ENCODE measurements around the gene MSRB1. TPM values are rescaled to one million over a fixed set of nuclear protein-coding genes. Genes with fewer than 3 reads are reported as not detected.

The MSRB1 gene
- total RNA-seq, 4 donors from 2014 or later, result 17.3 to 46.6 (median 38.3) TPM

- no peak for DNase-seq
- no peak overlapping the region for H3K4me3 ChIP-seq
- H3K27me3 ChIP-seq, result no peaks in the 10 kb centered on the region
- H3K27ac ChIP-seq, result no peak overlapping the region
- H3K9me3 ChIP-seq, result no peaks in the 10 kb centered on the region
- TF ChIP-seq POLR2A (IDR thresholded peaks at IDR 0.05) (no peak), CTCF (IDR thresholded peaks at IDR 0.05) (no peak)
- H3K36me3 ChIP-seq, result no peaks in the 10 kb centered on the region
- no peaks in the 10 kb centered on the region for H3K4me1 ChIP-seq
Observed at GRCh38 chr16:1906846-1907165, 36.2 kb downstream of the MSRB1 start.

- Histone ChIP-seq H3K4me3 (no peak overlapping the region), H3K27ac (no peak overlapping the region), H3K9me3 (no peaks in the 10 kb centered on the region), H3K36me3 (no peaks in the 10 kb centered on the region), H3K4me1 (no peaks in the 10 kb centered on the region), H3K27me3 (no peaks in the 10 kb centered on the region)
- TF ChIP-seq CTCF (IDR thresholded peaks at IDR 0.05) (no peak), POLR2A (IDR thresholded peaks at IDR 0.05) (no peak)
- peak in 1 of 3 donors; percentile 48 for DNase-seq
Observed at GRCh38 chr16:1906055-1906845, 36.7 kb downstream of the MSRB1 start.

GRCh38 chr16:1903845-1904840, 38.9 kb downstream of the MSRB1 start:
- Histone ChIP-seq H3K27ac (no peak overlapping the region), H3K4me1 (no peaks in the 10 kb centered on the region), H3K36me3 (no peaks in the 10 kb centered on the region), H3K9me3 (no peaks in the 10 kb centered on the region), H3K27me3 (no peaks in the 10 kb centered on the region), H3K4me3 (no peak overlapping the region)
- no peak for TF ChIP-seq POLR2A (IDR thresholded peaks at IDR 0.05)
- TF ChIP-seq CTCF (IDR thresholded peaks at IDR 0.05), result no peak
- DNase-seq, result no peak

GRCh38 chr16:1903220-1903574, 39.8 kb downstream of the MSRB1 start:
- no peak for TF ChIP-seq POLR2A (IDR thresholded peaks at IDR 0.05)
- TF ChIP-seq CTCF (IDR thresholded peaks at IDR 0.05), result no peak
- Histone ChIP-seq H3K27ac (no peak overlapping the region), H3K27me3 (no peaks in the 10 kb centered on the region), H3K36me3 (no peaks in the 10 kb centered on the region), H3K4me3 (no peak overlapping the region), H3K4me1 (no peaks in the 10 kb centered on the region), H3K9me3 (no peaks in the 10 kb centered on the region)
- no peak for DNase-seq

- no peak for DNase-seq
- Histone ChIP-seq H3K27ac (no peak overlapping the region), H3K36me3 (no peaks in the 10 kb centered on the region), H3K9me3 (no peaks in the 10 kb centered on the region), H3K27me3 (no peaks in the 10 kb centered on the region), H3K4me1 (no peaks in the 10 kb centered on the region), H3K4me3 (no peak overlapping the region)
- no peak for TF ChIP-seq POLR2A (IDR thresholded peaks at IDR 0.05)
- no peak for TF ChIP-seq CTCF (IDR thresholded peaks at IDR 0.05)
Observed at GRCh38 chr16:1902547-1903219, 40.3 kb downstream of the MSRB1 start.

All from Peyer's patch (tissue), 4 donors.